Pancreas (tissue), 10 donors: ENCODE data around the gene FBXO11. TPM values are rescaled to one million over a fixed set of nuclear protein-coding genes. Genes with fewer than 3 reads are reported as not detected.

ENCODE experiments used
- ATAC-seq, 4 donors: fragments of 200-7000 bp; cut with Tn5 transposase; one replicate each; pipeline versions ENCODE4 v1.8.0 to v1.9.1; 2020; ENCODE audit warnings: mild to moderate bottlenecking in 4 of 4, moderate library complexity in 4 of 4
- DNase-seq, 6 donors: peaks; one replicate each; pipeline ENCODE4 v3.0.0-alpha.2; 2020
- FAIRE-seq: peaks from 2 replicates; lab custom pipeline; 2012; peaks lifted over from hg19 to GRCh38; lab: Jason Lieb, UNC
- H3K27ac ChIP-seq, 4 donors: fragments of 200-600 bp; sonication (generic); 1 replicate in 3 of 4; 2 replicates in 1 of 4; pipeline versions ENCODE4 v1.5.0 to v1.8.0; 2020
- H3K27me3 ChIP-seq, 4 donors: fragments of 200-600 bp; one replicate each; pipeline ENCODE4 v1.8.0; 2021
- H3K36me3 ChIP-seq, 3 donors: fragments of 200-600 bp; sonication (generic) in 1 of 3; one replicate each; pipeline versions ENCODE4 v1.5.0 to v1.8.0; 2020 to 2021
- H3K4me1 ChIP-seq, 3 donors: fragments of 200-600 bp; one replicate each; pipeline ENCODE4 v1.8.0; 2021
- H3K4me3 ChIP-seq, 4 donors: fragments of 200-600 bp; sonication (generic) in 2 of 4; one replicate each; pipeline versions ENCODE4 v1.5.0 to v1.8.0; 2020 to 2021
- H3K9me3 ChIP-seq, 4 donors: fragments of 200-600 bp; one replicate each; pipeline ENCODE4 v1.8.0; 2021
- WGBS, 2 donors: extraction: QIAGEN DNeasy Blood & Tissue Kit; methylation state at CpG; one replicate each; pipeline ENCODE4 v1.1.7; 2013; 5-methylcytosine and 5-hydroxymethylcytosine counted together
- intact Hi-C, 3 donors: fragments of 100-400 bp; cut with DNase I; formaldehyde crosslinking; loops; one replicate each; pipeline versions ENCODE4 v1.11.1 to v1.14.2; 2022
- polyA plus RNA-seq, 2 donors: library from polyadenylated mRNA; stranded (reverse); fragments of 200-250 nt; gene quantifications; one replicate each; pipeline ENCODE4 v1.2.3, GENCODE V29; 2013
- total RNA-seq, 6 donors: library from RNA; stranded (reverse); fragmentation: NEBNext Ultra II Directional in 4 of 6; extraction: Animal tissue kit (Norgen Biotek cat#: 25700) in 4 of 6; gene quantifications; one replicate each; pipeline versions ENCODE4 v1.2.1 to v1.2.4, GENCODE V29; 2021 to 2023
- TF ChIP-seq, protein P1 (sequence below), 4 donors: fragments of 200-600 bp; sonication (generic) in 3 of 4; IDR thresholded peaks; one replicate each; pipeline versions ENCODE4 v1.5.0 to v1.8.0; 2021; ENCODE audit warnings: antibody characterized with exemption in 4 of 4
- donor health status: healthy with polysubstance abuse.
- donor health status: DM: no; HTN: no; CAD: no; lungs with moderate emphysema.
- donor health status: DM: no; HTN: no; CAD: no.
- donor health status: control.
- donor health status: control.
- donor health status: Bipolar disorder and iron deficiency.
- donor health status: DM: yes; HTN: yes; CAD: no.
- donor health status: DM: no; HTN: no; CAD: no.
- donor health status: DM: no; HTN: no; CAD: no.
- donor health status: DM: yes; HTN: yes; CAD: no.

FBXO11 gene
- total and polyA plus RNA-seq, 8 donors = 15.2 to 40.1 (median 24.8) TPM

DNA sequence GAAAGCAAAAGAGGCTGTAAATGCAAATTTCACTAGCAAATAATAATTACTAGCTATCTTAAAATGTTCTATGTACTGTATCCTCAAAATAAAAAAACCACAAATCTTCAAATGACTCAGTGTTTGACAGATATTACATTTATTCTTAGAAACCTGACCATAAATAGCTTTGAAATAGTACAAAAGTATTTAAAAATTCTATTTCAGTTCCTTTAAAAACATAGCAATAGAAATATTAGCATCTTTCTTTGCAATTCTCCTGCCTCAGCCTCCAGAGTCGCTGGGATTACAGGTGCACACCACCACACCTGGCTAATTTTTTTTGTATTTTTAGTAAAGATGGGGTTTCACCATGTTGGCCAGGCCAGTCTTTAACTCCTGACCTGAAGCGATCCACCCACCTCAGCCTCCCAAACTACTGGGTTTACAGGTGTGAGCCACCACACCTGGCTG lies 72.8 kb downstream of the FBXO11 start:
- no peak for FAIRE-seq
- WGBS, 2 donors = 96% methylated on average over 2 of the region's 2 CpGs
- no peak overlapping the region for H3K27ac ChIP-seq

DNA sequence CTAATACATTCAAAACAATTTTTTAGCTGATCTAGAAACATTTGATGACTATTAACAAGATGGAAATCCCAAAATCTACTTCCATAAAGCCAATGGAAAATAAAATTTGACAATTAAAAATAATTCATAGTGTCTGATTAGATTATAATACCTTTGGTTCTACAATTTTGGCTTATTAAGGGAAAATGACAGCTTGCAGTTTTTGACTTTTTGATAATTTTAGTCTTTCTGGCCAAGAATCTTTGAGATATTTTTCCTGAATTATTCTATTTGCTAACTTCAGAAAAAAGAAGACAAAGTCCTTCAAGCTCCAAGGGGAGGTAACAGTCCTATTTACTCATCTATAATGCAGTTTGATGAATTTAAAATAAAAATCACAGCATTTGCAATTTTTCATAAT lies 83.8 kb downstream of the FBXO11 start:
- peaks cover 0 to 35% (median 0%) of the 10 kb centered on the region in 3 donors for H3K36me3 ChIP-seq
- no peak for ATAC-seq

More for the DNA sequence above, 72.8 kb downstream of the FBXO11 start:
- TF ChIP-seq, protein P1, sequence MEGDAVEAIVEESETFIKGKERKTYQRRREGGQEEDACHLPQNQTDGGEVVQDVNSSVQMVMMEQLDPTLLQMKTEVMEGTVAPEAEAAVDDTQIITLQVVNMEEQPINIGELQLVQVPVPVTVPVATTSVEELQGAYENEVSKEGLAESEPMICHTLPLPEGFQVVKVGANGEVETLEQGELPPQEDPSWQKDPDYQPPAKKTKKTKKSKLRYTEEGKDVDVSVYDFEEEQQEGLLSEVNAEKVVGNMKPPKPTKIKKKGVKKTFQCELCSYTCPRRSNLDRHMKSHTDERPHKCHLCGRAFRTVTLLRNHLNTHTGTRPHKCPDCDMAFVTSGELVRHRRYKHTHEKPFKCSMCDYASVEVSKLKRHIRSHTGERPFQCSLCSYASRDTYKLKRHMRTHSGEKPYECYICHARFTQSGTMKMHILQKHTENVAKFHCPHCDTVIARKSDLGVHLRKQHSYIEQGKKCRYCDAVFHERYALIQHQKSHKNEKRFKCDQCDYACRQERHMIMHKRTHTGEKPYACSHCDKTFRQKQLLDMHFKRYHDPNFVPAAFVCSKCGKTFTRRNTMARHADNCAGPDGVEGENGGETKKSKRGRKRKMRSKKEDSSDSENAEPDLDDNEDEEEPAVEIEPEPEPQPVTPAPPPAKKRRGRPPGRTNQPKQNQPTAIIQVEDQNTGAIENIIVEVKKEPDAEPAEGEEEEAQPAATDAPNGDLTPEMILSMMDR (IDR thresholded peaks at IDR 0.05) = no peak
- no peak for DNase-seq
- no peak for ATAC-seq
- Histone ChIP-seq H3K27me3 (no peaks in the 10 kb centered on the region), H3K36me3 (peaks cover 0 to 61% (median 25%) of the 10 kb centered on the region in 3 donors), H3K4me3 (no peak overlapping the region), H3K4me1 (no peaks in the 10 kb centered on the region), H3K9me3 (no peaks in the 10 kb centered on the region)
- intact Hi-C loops = no loop called here

DNA sequence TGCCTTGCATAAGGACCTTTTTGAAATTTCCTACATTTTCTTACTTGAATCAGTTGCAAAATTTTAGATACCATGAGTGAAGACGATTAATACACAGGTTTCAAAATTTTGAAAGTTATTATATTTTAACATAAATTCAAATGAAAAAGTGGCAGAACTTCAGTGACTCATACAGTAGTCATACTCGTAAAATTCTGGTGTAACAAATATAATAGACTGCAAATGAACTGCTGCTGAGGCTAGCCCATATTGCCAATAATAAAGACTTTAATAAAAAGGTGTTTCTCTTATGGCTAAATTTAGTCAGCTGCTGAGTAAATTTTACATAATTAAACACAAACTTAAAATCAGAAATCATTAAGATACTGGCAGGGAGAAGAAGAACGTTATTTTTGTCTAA lies 86.5 kb downstream of the FBXO11 start:
- DNase-seq = no peak
- Histone ChIP-seq H3K36me3 (peaks cover 0 to 35% (median 4%) of the 10 kb centered on the region in 3 donors), H3K4me3 (no peak overlapping the region), H3K9me3 (no peaks in the 10 kb centered on the region), H3K27ac (no peak overlapping the region), H3K27me3 (no peaks in the 10 kb centered on the region), H3K4me1 (no peaks in the 10 kb centered on the region)
- intact Hi-C loops = no loop called here
- FAIRE-seq = no peak
- WGBS, 2 donors = 89% methylated on average over 3 of the region's 3 CpGs
- TF ChIP-seq, protein P1 (IDR thresholded peaks at IDR 0.05) = no peak
- no peak for ATAC-seq

More for the DNA sequence above, 83.8 kb downstream of the FBXO11 start:
- FAIRE-seq (no peak), DNase-seq (no peak)
- TF ChIP-seq, protein P1 (IDR thresholded peaks at IDR 0.05) = no peak
- Histone ChIP-seq H3K27me3 (no peaks in the 10 kb centered on the region), H3K4me1 (no peaks in the 10 kb centered on the region), H3K27ac (no peak overlapping the region), H3K4me3 (no peak overlapping the region), H3K9me3 (no peaks in the 10 kb centered on the region)
- intact Hi-C loops = no loop called here

DNA sequence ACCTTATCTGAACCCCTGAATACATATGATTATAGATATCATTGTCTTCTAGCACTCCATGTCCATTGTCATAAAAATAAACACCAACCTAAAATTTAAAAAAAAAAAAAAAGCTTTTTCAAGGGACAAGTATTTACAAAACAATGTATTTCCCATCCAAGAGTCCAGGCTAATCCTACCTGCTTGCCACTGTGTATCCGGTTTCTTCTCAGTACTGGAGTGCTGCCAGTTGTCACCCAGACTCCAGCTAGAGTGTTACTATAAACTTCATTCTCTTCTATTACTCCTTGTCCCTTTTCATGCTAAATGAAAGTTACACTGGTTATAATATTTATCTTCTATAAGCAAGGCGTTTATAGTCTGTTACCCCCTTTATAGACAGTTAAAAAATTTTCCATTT lies 87.5 kb downstream of the FBXO11 start:
- no peaks in the 10 kb centered on the region for H3K27me3 ChIP-seq
- no peak for ATAC-seq
- intact Hi-C loops = no loop called here
- no peaks in the 10 kb centered on the region for H3K9me3 ChIP-seq
- no peak for FAIRE-seq
- H3K27ac ChIP-seq = no peak overlapping the region
- no peak for DNase-seq
- H3K4me1 ChIP-seq = no peaks in the 10 kb centered on the region
- H3K4me3 ChIP-seq = no peak overlapping the region
- TF ChIP-seq, protein P1 (IDR thresholded peaks at IDR 0.05) = no peak
- H3K36me3 ChIP-seq = peaks cover 0 to 36% (median 4%) of the 10 kb centered on the region in 3 donors
- WGBS, 2 donors = 83 to 85% methylated on average over 2 of the region's 2 CpGs

DNA sequence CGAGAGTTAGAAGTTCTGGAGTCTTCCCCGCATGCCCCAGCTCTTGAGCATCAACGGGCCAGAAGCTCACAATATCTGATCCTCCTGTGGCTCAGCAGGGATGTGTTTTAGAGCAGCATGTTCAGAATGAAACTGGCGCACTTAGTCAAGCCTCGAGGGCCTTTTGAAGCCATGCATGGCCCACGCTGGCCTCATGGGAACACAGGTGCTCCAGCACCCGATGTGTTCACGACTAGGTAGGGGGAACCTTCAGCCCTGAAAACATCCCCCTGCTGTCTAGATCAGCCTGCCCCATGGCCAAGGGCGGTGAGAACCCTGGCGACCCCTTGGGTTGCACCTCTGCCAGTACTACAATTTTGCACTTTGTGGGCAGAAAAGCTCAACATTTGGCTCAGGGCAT lies 90.5 kb downstream of the FBXO11 start:
- no peak overlapping the region for H3K4me3 ChIP-seq
- H3K4me1 ChIP-seq = no peaks in the 10 kb centered on the region
- no peaks in the 10 kb centered on the region for H3K27me3 ChIP-seq
- WGBS, 2 donors = 92 to 99% methylated on average over 10 of the region's 10 CpGs
- ATAC-seq = no peak
- intact Hi-C loops = no loop called here
- H3K36me3 ChIP-seq = peaks cover 0 to 32% (median 4%) of the 10 kb centered on the region in 3 donors
- TF ChIP-seq, protein P1 (IDR thresholded peaks at IDR 0.05) = no peak
- no peaks in the 10 kb centered on the region for H3K9me3 ChIP-seq
- no peak for DNase-seq
- no peak for FAIRE-seq
- H3K27ac ChIP-seq = no peak overlapping the region
